WTC11 (cell line): ENCODE results near the gene NUDT16. TPM values are rescaled to one million over a fixed set of nuclear protein-coding genes. Genes with fewer than 3 reads are reported as not detected.

Experiments used
- ATAC-seq: fragments of 200-7000 bp; cut with Tn5 transposase; 2 replicates; pipeline ENCODE4 v1.10.0; 2021; ENCODE audit warnings: mild to moderate bottlenecking, moderate library complexity
- CTCF ChIA-PET: fragments of 300-600 bp; sonication (Branson Sonifier 250); formaldehyde crosslinking; loops from one replicate; lab custom pipeline; 2021; ENCODE audit warnings: antibody characterized with exemption; lab: Charles Lee
- POLR2A ChIA-PET: fragments of 350-600 bp; sonication (Branson Sonifier 250); formaldehyde crosslinking; loops from one replicate; lab custom pipeline; 2021; ENCODE audit warnings: antibody characterized with exemption; lab: Charles Lee
- DNase-seq: peaks from one replicate; pipeline ENCODE4 v3.0.0; 2021; ENCODE audit warnings: low spot score
- H3K27ac Mint-ChIP-seq: 2 replicates; pipeline ENCODE4 v1.8.0; 2021; ENCODE audit warnings: mixed read lengths
- H3K27me3 Mint-ChIP-seq: 2 replicates; pipeline ENCODE4 v1.8.0; 2021; ENCODE audit warnings: low read depth, mild to moderate bottlenecking, moderate library complexity, mixed read lengths
- H3K36me3 Mint-ChIP-seq: 2 replicates; pipeline ENCODE4 v1.8.0; 2021; ENCODE audit warnings: mixed read lengths
- H3K4me1 Mint-ChIP-seq: 2 replicates; pipeline ENCODE4 v1.8.0; 2022; ENCODE audit warnings: mixed read lengths
- H3K4me3 Mint-ChIP-seq: 2 replicates; pipeline ENCODE4 v1.8.0; 2021; ENCODE audit warnings: mild to moderate bottlenecking, moderate library complexity, mixed read lengths
- H3K9me3 Mint-ChIP-seq: 2 replicates; pipeline ENCODE4 v1.8.0; 2021; ENCODE audit warnings: mixed read lengths
- CREB1 ChIP-seq: sonication (generic); formaldehyde crosslinking; IDR thresholded peaks from 2 replicates; pipeline ENCODE4 v1.8.0; 2023; ENCODE audit warnings: mild to moderate bottlenecking, missing genetic modification reagents
- FOXP1 ChIP-seq: sonication (generic); formaldehyde crosslinking; IDR thresholded peaks from 2 replicates; pipeline ENCODE4 v1.8.0; 2022; ENCODE audit warnings: missing genetic modification reagents, mild to moderate bottlenecking, moderate library complexity, borderline replicate concordance
- HMGXB4 ChIP-seq: sonication (generic); formaldehyde crosslinking; IDR thresholded peaks from 2 replicates; pipeline ENCODE4 v1.8.1; 2023; ENCODE audit warnings: mild to moderate bottlenecking, moderate library complexity, missing genetic modification reagents
- NFYB ChIP-seq: sonication (generic); formaldehyde crosslinking; conservative IDR thresholded peaks from 2 replicates; pipeline ENCODE4 v1.8.0; 2022; ENCODE audit warnings: low read depth, missing genetic modification reagents
- NR3C1 ChIP-seq: sonication (generic); formaldehyde crosslinking; conservative IDR thresholded peaks from 2 replicates; pipeline ENCODE4 v1.8.1; 2023; ENCODE audit warnings: low read depth, mild to moderate bottlenecking, missing genetic modification reagents
- PREB ChIP-seq: sonication (generic); formaldehyde crosslinking; IDR thresholded peaks from 2 replicates; pipeline ENCODE4 v1.8.1; 2022; ENCODE audit warnings: mild to moderate bottlenecking, missing genetic modification reagents, moderate library complexity, borderline replicate concordance
- TEAD4 ChIP-seq: sonication (generic); formaldehyde crosslinking; IDR thresholded peaks from 2 replicates; pipeline ENCODE4 v1.8.0; 2022; ENCODE audit warnings: mild to moderate bottlenecking, missing genetic modification reagents
- ZBTB21 ChIP-seq: sonication (generic); formaldehyde crosslinking; IDR thresholded peaks from 2 replicates; pipeline ENCODE4 v1.8.1; 2023; ENCODE audit warnings: mild to moderate bottlenecking, missing genetic modification reagents, borderline replicate concordance
- ZMAT4 ChIP-seq: fragments of 250-450 bp; sonication (Bioruptor Pico); IDR thresholded peaks from 2 replicates; pipeline ENCODE4 v1.9.0; 2021; ENCODE audit warnings: mild to moderate bottlenecking
- ZNF121 ChIP-seq: sonication (generic); formaldehyde crosslinking; IDR thresholded peaks from 2 replicates; pipeline ENCODE4 v1.8.0; 2023; ENCODE audit warnings: missing genetic modification reagents
- ZNF219 ChIP-seq: sonication (generic); formaldehyde crosslinking; IDR thresholded peaks from 2 replicates; pipeline ENCODE4 v1.8.0; 2023; ENCODE audit warnings: missing genetic modification reagents, mild to moderate bottlenecking, borderline replicate concordance
- ZNF317 ChIP-seq: sonication (generic); formaldehyde crosslinking; IDR thresholded peaks from 2 replicates; pipeline ENCODE4 v1.8.1; 2023; ENCODE audit warnings: low read depth, mild to moderate bottlenecking, moderate library complexity, missing genetic modification reagents, borderline replicate concordance
- total RNA-seq: library from RNA; stranded (reverse); gene quantifications from 3 replicates; pipeline ENCODE4 v1.2.3, GENCODE V29; 2021
- TF ChIP-seq, protein P1 (sequence below): sonication (generic); formaldehyde crosslinking; IDR thresholded peaks from 2 replicates; pipeline ENCODE4 v1.8.1; 2023; ENCODE audit warnings: mild to moderate bottlenecking, missing genetic modification reagents, moderate library complexity
- TF ChIP-seq, protein P2 (sequence below): fragments of 250-450 bp; sonication (Bioruptor Pico); IDR thresholded peaks from 2 replicates; pipeline ENCODE4 v1.9.0; 2021; ENCODE audit warnings: mild to moderate bottlenecking
- TF ChIP-seq, protein P3 (sequence below): sonication (generic); formaldehyde crosslinking; IDR thresholded peaks from 2 replicates; pipeline ENCODE4 v1.8.1; 2023; ENCODE audit warnings: mild to moderate bottlenecking, missing genetic modification reagents, borderline replicate concordance
- TF ChIP-seq, protein P4 (sequence below): sonication (generic); formaldehyde crosslinking; IDR thresholded peaks from 2 replicates; pipeline ENCODE4 v1.8.0; 2023; ENCODE audit warnings: missing genetic modification reagents
- TF ChIP-seq, protein P5 (sequence below): fragments of 250-450 bp; sonication (Bioruptor Pico); conservative IDR thresholded peaks from 2 replicates; pipeline ENCODE4 v1.9.0; 2021; ENCODE audit warnings: mild to moderate bottlenecking

The NUDT16 gene
- total RNA-seq, 1 experiment from 2014 or later, result 17.2 TPM

GRCh38 chr3:131427226-131427625 is 45.7 kb downstream of the NUDT16 start:
- no peak overlapping the region for H3K27ac Mint-ChIP-seq
- TF ChIP-seq, protein P1, sequence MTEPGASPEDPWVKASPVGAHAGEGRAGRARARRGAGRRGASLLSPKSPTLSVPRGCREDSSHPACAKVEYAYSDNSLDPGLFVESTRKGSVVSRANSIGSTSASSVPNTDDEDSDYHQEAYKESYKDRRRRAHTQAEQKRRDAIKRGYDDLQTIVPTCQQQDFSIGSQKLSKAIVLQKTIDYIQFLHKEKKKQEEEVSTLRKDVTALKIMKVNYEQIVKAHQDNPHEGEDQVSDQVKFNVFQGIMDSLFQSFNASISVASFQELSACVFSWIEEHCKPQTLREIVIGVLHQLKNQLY, result no peak
- no peak for TF ChIP-seq PREB
- TF ChIP-seq ZNF121 (CRISPR knock-in tag), result no peak
- no peak for TF ChIP-seq CREB1 (CRISPR knock-in tag)
- no peaks in the 10 kb centered on the region; the same call in 1 of the 2 replicates for H3K27me3 Mint-ChIP-seq
- H3K4me3 Mint-ChIP-seq, result no peak overlapping the region
- POLR2A ChIA-PET, result no interaction called here
- CTCF ChIA-PET, result interaction anchor here (1.4 kb wide), 1 partner anchor 100 kb away, joined by 5 read pairs; no protein-coding TSS in a partner anchor
- no peaks in the 10 kb centered on the region for H3K9me3 Mint-ChIP-seq
- DNase-seq (no peak), ATAC-seq (no peak)
- H3K4me1 Mint-ChIP-seq, result peaks cover 9% of the 10 kb centered on the region
- no peaks in the 10 kb centered on the region for H3K36me3 Mint-ChIP-seq

GRCh38 chr3:131431754-131432153 is 50.2 kb downstream of the NUDT16 start:
- no peak for DNase-seq
- H3K4me3 Mint-ChIP-seq, result no peak overlapping the region
- no peak overlapping the region for H3K27ac Mint-ChIP-seq
- no peak for ATAC-seq
- H3K27me3 Mint-ChIP-seq, result no peaks in the 10 kb centered on the region; the same call in 1 of the 2 replicates
- ChIA-PET CTCF (no interaction called here), POLR2A (no interaction called here)
- no peak for TF ChIP-seq FOXP1 (CRISPR knock-in tag)
- TF ChIP-seq NFYB (CRISPR knock-in tag), result no peak
- TF ChIP-seq NR3C1 (CRISPR knock-in tag), result no peak
- no peak for TF ChIP-seq ZNF317 (CRISPR knock-in tag)
- TF ChIP-seq, protein P2, sequence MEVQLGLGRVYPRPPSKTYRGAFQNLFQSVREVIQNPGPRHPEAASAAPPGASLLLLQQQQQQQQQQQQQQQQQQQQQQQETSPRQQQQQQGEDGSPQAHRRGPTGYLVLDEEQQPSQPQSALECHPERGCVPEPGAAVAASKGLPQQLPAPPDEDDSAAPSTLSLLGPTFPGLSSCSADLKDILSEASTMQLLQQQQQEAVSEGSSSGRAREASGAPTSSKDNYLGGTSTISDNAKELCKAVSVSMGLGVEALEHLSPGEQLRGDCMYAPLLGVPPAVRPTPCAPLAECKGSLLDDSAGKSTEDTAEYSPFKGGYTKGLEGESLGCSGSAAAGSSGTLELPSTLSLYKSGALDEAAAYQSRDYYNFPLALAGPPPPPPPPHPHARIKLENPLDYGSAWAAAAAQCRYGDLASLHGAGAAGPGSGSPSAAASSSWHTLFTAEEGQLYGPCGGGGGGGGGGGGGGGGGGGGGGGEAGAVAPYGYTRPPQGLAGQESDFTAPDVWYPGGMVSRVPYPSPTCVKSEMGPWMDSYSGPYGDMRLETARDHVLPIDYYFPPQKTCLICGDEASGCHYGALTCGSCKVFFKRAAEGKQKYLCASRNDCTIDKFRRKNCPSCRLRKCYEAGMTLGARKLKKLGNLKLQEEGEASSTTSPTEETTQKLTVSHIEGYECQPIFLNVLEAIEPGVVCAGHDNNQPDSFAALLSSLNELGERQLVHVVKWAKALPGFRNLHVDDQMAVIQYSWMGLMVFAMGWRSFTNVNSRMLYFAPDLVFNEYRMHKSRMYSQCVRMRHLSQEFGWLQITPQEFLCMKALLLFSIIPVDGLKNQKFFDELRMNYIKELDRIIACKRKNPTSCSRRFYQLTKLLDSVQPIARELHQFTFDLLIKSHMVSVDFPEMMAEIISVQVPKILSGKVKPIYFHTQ (CRISPR knock-in tag), result no peak
- TF ChIP-seq, all 79 proteins: peak for 0
- H3K4me1 Mint-ChIP-seq, result peaks cover 9% of the 10 kb centered on the region
- no peaks in the 10 kb centered on the region for H3K36me3 Mint-ChIP-seq
- H3K9me3 Mint-ChIP-seq, result no peaks in the 10 kb centered on the region

DNA sequence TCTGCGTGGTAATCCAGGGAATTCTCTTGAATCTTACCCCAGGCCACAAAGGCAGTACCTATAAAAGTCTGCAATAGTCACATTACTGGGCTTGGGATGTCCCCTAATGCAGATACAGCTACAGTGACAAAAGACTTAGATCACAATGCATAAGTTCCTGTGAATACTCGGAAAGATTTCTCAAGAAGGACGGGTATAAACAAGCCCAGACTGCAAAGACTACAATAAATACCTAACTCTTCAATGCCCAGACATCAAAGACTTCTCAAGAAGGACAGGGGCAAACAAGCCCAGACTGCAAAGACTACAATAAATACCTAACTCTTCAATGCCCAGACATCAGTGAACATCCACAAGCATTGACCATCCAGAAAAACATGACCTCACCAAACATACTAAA is 50.9 kb downstream of the NUDT16 start:
- POLR2A ChIA-PET, result no interaction called here
- DNase-seq, result no peak
- Mint-ChIP-seq H3K9me3 (no peaks in the 10 kb centered on the region), H3K27ac (no peak overlapping the region), H3K36me3 (no peaks in the 10 kb centered on the region), H3K27me3 (no peaks in the 10 kb centered on the region; the same call in 1 of the 2 replicates), H3K4me3 (no peak overlapping the region), H3K4me1 (peaks cover 4% of the 10 kb centered on the region)
- no peak for ATAC-seq
- CTCF ChIA-PET, result interaction anchor here (0.5 kb wide), 1 partner anchor 51 kb away, joined by 3 read pairs; the partner anchor contains the start of gene NUDT16
- TF ChIP-seq ZNF219, result no peak
- no peak for TF ChIP-seq HMGXB4 (CRISPR knock-in tag)
- TF ChIP-seq ZMAT4 (CRISPR knock-in tag), result no peak
- no peak for TF ChIP-seq TEAD4
- TF ChIP-seq, protein P3, sequence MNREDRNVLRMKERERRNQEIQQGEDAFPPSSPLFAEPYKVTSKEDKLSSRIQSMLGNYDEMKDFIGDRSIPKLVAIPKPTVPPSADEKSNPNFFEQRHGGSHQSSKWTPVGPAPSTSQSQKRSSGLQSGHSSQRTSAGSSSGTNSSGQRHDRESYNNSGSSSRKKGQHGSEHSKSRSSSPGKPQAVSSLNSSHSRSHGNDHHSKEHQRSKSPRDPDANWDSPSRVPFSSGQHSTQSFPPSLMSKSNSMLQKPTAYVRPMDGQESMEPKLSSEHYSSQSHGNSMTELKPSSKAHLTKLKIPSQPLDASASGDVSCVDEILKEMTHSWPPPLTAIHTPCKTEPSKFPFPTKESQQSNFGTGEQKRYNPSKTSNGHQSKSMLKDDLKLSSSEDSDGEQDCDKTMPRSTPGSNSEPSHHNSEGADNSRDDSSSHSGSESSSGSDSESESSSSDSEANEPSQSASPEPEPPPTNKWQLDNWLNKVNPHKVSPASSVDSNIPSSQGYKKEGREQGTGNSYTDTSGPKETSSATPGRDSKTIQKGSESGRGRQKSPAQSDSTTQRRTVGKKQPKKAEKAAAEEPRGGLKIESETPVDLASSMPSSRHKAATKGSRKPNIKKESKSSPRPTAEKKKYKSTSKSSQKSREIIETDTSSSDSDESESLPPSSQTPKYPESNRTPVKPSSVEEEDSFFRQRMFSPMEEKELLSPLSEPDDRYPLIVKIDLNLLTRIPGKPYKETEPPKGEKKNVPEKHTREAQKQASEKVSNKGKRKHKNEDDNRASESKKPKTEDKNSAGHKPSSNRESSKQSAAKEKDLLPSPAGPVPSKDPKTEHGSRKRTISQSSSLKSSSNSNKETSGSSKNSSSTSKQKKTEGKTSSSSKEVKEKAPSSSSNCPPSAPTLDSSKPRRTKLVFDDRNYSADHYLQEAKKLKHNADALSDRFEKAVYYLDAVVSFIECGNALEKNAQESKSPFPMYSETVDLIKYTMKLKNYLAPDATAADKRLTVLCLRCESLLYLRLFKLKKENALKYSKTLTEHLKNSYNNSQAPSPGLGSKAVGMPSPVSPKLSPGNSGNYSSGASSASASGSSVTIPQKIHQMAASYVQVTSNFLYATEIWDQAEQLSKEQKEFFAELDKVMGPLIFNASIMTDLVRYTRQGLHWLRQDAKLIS (CRISPR knock-in tag), result no peak
- TF ChIP-seq, protein P4, sequence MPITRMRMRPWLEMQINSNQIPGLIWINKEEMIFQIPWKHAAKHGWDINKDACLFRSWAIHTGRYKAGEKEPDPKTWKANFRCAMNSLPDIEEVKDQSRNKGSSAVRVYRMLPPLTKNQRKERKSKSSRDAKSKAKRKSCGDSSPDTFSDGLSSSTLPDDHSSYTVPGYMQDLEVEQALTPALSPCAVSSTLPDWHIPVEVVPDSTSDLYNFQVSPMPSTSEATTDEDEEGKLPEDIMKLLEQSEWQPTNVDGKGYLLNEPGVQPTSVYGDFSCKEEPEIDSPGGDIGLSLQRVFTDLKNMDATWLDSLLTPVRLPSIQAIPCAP (CRISPR knock-in tag), result no peak
- TF ChIP-seq, protein P5, sequence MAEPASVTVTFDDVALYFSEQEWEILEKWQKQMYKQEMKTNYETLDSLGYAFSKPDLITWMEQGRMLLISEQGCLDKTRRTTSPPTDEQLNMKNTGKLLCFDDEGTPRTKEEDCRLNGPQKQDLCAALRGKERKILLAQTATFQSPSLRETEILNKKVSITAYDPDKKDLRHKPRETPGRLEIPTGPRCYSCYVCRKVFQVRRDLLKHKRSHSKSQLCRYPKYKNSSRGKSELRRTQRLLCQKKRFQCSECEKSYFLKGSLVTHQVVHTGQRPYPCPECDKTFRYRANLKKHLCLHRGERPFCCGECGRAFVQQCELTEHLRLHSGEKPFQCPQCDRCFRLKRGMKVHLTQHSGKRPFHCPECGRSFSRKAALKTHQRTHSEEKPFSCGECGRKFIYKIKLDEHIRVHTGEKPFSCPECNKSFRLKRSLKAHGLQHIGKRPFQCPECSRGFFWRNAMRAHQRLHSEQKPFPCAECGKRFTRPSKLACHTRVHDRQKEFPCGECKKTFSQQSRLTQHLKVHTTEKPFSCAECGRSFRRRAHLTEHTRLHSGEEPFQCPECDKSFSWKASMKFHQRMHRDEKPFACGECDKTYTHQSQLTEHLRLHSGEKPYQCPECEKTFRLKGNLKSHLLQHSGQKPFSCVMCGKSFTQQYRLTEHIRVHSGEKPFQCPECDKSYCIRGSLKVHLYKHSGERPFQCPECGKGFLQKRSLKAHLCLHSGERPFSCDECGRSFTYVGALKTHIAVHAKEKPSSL (CRISPR knock-in tag), result no peak
- no peak for TF ChIP-seq ZBTB21
